GM19239 (cell line): ENCODE data around the gene CDCP1.

Experiments used
- DNase-seq: peaks from one replicate; pipeline ENCODE4 v3.0.0; 2011; ENCODE audit warnings: low spot score; ENCODE audit not compliant: insufficient read length
- FAIRE-seq: peaks from 2 replicates; lab custom pipeline; 2011; peaks lifted over from hg19 to GRCh38; lab: Jason Lieb, UNC

CDCP1 gene, protein sequence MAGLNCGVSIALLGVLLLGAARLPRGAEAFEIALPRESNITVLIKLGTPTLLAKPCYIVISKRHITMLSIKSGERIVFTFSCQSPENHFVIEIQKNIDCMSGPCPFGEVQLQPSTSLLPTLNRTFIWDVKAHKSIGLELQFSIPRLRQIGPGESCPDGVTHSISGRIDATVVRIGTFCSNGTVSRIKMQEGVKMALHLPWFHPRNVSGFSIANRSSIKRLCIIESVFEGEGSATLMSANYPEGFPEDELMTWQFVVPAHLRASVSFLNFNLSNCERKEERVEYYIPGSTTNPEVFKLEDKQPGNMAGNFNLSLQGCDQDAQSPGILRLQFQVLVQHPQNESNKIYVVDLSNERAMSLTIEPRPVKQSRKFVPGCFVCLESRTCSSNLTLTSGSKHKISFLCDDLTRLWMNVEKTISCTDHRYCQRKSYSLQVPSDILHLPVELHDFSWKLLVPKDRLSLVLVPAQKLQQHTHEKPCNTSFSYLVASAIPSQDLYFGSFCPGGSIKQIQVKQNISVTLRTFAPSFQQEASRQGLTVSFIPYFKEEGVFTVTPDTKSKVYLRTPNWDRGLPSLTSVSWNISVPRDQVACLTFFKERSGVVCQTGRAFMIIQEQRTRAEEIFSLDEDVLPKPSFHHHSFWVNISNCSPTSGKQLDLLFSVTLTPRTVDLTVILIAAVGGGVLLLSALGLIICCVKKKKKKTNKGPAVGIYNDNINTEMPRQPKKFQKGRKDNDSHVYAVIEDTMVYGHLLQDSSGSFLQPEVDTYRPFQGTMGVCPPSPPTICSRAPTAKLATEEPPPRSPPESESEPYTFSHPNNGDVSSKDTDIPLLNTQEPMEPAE

DNA sequence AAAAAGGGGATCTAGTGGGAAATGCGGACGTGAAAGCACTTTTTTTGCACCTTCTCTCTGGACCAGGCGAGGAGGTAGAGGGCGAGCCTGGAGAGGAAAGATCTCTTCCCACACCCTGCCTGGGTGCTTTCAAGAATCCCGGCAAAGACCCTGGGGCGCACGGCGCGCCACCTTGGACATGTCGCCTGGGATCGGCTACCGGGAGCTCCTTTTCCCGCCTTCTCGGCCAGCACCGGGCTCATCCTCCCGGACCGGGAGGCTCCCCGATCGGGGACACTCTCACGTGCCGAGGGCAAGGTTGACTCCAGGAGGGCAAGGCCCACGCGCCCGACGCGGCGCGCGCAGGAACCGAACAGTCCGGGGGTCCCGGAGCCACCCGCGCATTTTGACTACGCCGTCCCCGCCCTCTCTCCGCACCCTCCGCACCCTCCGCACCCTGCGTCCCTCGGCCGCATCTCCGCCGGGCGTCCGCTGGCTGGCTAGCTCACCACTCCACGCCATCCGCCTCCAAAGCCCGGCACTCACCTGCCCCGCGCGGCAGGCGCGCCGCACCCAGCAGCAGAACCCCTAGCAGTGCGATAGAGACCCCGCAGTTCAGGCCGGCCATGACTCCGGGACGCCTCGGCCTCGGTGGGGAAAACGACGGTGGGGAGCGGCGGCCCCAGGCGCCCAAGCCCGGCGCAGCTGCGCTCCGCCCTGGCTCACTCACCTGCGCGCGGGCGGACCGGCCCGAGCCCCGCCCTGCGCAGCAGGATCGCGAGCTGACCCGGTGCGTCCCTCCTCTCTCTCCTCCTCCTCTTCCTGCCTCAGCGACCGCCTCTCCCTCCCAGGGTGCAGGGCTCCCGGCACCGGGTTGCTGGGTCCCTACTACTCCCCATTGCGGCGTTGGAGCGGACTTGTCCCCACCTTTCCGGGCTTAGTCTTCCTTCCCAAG lies at the start of gene CDCP1:
Gene CDCP1, minus strand, starts transcription at position 698 of the 934 bp plus-strand sequence. Its CDS starts 91 bp downstream, at position 607.
- no peak for DNase-seq
- FAIRE-seq, result no peak

DNA sequence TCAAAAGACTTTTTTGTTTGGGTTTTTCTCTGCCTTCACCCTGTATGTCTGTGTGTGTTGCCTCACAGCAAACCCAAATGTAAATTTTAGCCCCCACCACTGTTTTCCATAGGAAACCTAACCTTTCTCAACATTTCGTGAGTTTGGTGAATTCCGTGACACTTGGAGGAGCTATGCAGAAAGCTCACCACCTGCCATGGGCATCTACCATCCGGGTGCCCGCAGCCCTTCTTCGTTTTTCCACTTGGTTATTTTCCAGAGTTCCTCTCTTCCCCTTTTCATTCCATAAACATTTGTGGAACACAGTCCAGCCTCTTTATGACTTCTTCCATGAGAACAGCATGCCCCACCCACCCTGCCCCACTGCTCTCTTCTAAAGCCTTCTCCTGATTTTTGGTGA lies 48.6 kb upstream of the CDCP1 start:
- FAIRE-seq (no peak), DNase-seq (no peak)

DNA sequence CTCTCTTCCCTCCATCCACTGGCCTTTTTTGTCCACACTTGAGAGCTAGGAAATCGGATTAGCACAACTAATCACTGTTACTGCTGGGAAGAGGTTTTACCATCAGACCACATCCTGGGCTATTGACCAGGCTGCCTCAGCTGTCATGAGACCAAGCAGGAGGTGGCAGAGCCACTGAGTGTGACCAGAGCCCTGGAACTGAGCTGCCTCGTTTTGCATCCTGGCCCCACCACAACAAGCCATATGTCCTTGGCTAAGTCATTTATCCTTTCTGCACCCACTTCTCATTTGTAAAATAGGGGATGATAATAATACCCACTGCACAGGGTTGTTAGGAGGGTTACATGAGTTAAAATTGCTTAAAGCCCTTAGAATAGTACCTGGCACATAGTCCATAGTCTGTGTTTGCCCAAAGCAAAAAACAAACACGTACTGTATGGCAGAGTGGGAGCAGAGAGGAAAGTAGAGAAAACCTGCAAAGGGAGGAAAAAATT lies 45.8 kb upstream of the CDCP1 start:
- DNase-seq (no peak), FAIRE-seq (no peak)

DNA sequence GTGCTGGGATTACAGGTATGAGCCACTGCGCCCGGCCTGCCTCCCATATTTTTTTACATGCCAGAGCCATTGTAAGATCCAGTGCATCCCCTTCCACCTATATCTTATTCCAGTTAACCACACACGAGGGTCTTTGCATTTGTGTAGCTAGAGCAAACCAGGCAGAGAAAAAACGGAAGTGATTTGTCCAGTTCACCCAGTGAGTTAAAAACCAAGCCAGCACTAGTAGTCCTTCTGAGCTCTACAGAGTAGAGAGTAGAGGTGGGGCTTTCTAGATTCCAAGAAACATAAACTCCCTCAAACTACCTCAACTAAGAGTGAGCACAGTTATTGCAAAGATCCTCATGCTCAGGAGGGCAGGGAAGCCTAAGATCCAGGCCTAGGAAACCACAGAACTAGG lies 45.2 kb upstream of the CDCP1 start:
- DNase-seq (no peak), FAIRE-seq (no peak)

DNA sequence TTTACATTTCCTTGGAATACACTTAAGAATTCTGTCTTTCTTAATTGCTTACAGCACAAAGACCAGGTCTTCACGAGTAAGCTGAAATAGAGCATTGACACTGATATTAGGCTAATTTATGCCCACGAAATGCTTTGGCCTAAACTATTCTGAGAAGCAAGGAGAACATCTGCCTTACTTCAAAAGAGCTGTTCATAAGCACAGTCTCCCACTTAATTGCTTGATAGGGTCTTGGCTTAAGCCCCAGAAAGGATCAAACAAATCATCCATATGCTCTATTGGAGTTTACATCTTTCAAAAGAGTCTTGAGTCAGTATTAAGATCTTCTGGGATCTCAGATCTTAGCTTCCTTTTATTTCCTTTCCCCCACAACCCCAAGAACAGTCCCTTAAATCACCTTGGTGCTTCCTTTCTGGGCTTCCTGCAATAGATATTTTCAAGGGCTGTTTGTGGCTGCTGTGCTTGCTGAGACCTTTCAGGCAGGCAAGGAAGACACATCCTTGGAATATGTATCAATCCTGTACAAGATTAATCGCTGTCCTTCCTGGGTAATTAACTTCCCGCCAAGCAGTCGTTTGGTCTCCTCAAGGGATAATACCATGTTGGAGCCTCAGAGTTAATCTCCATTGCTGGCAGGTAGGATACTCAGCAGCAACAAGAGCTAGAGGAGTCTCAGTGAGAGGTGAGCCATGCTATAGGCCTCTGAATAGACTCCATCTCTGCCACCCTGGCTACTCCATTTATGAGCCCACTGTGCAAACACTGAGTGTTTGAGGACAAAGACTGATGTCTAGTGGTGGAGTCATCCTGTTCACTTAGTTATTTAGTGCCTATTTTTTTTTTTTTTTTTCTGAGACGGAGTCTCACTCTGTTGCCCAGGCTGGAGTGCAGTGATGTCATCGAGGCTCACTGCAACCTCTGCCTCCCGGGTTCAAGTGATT lies 42.8 kb upstream of the CDCP1 start:
- FAIRE-seq (no peak), DNase-seq (no peak)

DNA sequence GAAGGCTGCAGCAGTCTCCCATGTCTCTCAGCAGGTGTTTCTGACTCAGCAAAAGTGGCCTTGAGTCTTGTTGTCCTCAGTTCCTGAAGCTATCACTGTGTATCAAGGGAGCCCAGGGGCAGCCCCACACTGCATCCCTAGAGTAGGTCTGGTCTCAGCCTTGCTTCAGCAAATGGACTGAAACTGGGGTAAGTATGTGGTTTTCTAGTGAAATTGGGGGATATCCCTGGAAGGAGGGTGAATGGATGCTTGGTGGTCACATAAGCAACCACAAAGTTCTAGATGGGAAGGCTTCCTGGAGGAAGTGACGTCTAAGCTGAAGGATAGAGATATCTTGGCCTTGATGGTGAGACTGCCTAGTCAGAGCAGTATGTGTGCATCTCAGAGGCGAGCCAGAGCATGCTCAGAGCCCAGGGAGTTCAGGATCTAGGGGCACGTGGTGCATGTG lies 41.5 kb upstream of the CDCP1 start:
- no peak for FAIRE-seq
- no peak for DNase-seq

DNA sequence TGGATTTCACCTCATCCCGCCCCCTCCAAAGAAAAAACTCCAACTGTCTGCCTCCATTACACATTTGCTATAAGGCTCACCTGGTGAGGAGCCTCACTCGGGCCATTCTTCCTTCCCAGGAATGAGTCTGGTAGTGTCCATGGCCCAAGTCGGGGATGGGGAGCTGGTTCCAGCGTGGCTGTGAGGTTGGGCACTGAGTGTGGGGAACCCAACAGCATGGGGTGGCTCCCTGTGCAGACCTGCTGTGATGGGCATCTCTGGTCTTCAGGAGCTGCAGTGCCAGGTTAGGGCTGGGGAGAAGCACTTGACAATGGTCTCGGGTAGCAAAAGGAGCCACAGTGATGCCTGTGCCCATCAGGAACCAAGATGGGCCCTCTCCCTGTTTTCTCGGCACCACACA lies 40.7 kb upstream of the CDCP1 start:
- no peak for DNase-seq
- FAIRE-seq, result no peak

DNA sequence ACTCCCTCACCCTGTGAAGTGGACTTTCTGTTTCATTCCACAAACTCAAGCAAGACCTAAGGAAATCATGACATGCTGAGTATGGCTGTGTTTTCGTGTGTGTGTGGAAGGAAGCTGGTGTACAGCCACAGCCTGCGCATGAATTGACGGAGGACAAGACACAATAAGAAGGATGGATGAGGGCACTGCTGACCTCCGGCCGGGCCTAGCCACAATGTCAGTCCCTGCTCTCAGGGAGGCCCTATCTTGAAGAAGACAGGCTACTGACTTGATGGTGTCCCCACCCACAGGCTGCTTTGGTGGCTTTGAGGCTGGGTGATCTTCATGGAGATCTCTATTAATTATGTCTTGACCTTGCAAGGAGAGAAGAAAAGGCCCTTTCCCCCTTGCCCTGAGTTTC lies 39.3 kb upstream of the CDCP1 start:
- no peak for DNase-seq
- no peak for FAIRE-seq

DNA sequence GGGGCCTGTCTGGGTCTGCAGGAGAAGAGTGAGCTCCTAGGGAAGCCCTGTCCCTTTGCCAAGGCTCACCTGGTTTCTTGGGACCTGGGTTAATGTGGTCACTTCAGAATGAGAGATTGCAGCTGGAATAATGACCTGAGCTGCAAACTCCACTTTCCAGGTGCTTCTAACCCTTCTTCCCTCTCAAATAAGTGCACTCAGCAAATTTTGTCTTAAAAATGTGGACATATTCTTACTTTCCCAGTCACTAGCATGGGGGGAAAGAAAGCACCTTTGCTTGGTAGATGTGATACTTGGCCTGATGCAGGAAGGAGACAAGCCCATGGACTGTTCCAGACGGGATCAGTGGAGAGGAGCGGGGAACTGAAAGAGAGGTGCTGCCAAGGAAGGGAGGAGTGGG lies 38.9 kb upstream of the CDCP1 start:
- no peak for DNase-seq
- FAIRE-seq, result no peak

DNA sequence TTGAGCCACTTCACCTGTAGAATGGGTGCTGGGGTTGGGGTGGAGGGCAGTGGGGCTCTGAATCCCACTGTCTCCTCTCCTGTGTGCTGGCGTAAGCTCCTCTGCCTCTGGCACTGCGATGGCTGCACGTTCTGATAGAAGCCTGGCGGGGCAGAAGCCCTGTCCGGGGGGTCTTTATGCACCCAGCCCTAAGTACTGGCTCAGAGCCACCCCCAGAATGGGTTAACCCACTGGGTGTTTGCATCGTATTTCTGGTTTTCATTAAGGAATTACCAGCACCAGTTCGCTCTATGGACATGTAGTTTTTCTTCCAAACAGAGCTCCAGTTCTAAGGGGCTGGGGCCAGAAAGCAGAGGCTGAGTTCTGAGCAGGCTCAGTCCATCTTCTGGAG lies 37.7 kb upstream of the CDCP1 start:
- FAIRE-seq (no peak), DNase-seq (no peak)

DNA sequence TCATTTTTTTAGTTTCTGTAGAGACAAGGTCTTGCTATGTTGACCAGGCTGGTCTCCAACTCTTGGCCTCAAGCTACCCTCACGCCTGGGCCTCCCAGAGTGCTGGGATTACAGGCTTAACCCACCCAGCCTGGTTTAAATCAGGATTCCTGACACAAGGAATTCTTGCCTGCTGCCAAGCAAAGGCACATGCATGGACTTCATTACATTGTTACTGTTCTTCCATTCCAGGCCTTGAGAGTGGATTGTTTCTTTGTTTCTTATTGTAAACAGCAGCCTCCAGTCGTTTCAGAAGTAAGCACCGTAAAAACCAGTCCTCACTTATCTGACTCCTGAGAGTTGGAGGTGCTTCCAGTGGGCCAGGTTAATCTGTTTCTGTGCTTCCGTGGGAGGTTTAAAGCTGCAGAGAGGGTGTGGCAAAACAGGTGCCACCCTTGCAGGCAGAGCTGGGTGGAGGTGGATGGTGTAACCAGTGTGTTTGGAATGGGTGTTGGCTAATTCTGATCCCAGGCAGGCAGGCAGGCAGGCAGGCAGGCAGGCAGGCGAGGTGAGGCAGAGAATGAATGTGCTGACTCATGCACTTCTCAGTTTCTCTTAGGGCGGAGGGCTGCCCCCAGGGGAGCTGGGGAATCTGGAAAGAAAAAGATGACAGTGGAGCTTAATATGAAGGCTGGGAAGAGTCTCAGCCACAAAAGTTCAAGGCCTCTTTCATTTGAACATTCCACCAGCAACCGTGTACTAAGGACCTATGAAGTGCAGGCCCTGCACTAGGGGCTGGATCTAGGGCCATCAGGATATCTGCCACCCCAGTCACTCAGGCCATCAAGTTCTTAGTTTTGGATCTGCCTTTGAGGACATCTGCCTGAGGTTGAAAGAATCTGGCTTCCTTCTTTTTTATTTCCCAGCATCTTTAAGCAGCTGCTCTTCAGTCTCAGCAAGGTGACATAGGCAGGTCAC lies 37.0 kb upstream of the CDCP1 start:
- no peak for DNase-seq
- no peak for FAIRE-seq

DNA sequence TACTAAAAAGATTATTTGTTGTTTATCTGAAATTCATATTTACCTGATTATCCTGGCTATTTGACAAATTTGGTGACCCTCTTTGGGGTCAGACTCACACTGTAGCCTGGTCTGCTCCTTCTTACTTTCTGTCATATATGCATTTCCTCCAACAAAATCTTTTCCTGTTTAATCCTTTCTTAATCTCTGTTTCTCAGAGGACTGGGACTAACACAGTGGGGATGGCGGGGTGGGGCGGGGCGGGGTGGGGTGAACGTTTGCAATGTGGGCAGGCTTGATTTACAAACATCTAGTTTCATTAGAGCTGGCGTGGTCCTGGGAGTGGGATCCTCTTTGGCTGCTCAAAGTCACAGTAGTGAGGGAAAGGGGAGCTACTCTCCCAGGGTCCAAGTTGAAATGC lies 35.3 kb upstream of the CDCP1 start:
- no peak for DNase-seq
- FAIRE-seq, result no peak

DNA sequence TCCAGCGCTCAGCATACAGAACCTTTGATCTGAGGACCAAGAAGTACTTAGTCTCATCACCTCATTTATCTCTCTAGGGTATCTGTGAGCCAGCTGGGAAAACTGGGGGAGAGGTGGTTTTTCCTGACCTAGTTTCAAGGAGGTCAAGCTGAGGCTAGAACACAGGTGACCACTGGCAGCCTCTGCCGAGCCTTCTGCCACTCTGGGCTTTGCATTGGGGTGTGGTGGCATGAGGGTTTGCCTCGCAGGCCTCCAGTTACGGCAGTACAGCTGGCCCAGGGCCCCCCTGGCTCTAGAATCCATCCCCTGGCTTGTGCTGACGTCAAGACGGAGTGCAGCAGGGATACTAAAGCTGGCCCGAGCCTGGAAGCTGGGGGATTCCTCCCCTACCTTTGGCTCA lies 34.7 kb upstream of the CDCP1 start:
- no peak for FAIRE-seq
- DNase-seq, result no peak

DNA sequence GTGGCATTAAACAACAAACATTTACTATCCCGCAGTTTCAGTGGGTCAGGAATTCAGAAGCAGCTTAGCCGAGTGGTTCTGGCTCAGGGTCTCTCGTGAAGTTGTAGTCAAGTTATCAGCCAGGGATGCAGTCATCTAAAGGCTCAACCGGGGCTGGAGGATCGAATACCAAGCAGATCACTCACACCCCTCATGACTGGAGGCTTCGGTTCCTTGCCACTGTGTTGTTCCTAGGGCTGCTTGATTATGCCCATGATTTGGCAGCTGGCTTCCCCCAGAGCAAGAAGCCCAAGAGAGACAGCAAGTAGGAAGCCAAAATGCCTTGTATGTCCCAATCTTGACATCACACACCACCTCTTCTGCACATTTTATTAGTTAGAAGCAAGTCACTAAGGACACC lies 33.9 kb upstream of the CDCP1 start:
- no peak for FAIRE-seq
- no peak for DNase-seq

DNA sequence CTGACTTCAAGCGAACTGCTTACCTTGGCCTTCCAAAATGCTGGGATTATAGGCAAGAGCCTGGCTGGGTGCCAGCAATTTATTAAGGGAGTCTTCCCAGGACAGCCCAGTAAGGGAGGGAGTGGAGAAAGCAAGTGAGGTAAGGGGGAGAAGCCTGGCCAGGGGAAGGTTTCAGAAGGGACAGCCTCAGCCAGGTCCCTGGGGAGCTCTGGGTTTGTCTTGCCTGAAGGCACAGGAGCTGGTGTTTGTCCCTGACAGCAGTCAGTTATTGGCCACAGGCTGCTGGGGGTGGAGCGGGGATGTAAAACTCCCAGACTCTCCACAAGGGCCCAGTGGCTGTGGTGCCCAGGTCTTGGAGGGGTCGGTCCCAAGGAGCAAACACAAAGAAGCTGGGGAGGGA lies 33.0 kb upstream of the CDCP1 start:
- FAIRE-seq, result no peak
- no peak for DNase-seq

DNA sequence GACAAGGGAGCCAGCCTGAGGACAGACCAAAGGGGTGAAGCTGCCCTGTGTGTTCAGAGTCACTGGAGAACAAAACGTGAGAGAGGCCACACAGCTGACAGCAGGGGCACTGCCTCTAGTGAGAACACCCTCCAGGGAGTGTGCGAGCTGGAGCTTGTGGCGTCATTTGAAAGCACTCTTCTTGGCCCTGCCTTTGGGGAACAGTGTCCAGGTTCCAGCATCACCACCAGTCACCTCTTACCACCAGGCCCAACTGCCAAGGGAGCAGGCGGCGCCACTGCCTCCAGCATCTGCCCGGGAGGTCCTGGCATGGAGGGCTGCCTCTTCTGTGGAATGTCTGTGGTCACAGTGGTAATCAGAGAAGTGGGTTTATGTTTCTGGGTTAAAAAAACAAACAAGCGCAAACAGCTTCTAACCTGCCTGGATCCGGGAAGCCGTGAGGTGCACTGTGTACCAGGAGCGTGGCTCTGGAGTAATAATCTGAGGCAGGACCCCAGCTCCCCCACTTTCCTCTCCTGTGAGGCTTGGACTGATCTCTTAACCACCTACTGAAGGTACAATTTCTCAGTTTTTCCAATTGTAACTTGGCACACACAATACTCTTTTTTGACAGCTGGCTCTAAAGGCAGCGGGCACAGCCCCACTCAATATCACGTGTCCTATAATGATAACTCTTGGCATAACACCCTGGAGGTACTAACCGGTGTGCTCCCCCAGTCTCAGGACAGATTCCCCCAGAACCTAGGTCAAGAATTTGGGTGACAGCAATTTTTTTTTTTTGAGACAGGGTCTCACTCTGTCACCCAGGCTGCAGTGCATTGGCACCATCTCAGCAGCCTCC lies 32.2 kb upstream of the CDCP1 start:
- no peak for FAIRE-seq
- DNase-seq, result no peak

DNA sequence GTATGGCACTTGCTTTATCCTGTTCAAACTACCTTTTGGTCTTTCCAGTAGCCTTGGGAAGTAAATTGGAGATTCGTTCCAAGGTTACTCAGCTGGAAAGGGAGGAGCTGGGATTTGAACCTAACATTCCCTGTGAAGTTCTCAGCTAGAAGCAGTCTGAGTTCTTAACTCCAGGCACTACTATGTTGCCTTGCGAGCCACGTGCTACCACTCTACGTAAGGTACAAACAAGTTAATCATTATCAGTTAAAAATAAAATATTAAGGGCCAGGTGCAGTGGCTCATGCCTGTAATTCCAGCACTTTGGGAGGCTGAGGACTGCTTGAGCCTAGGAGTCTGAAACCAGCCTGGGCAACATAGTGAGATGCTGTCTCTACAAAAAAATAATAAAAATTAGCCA lies 30.7 kb upstream of the CDCP1 start:
- FAIRE-seq (no peak), DNase-seq (no peak)
